H9 (cell line): ENCODE data around the gene THTPA. TPM values are rescaled to one million over a fixed set of nuclear protein-coding genes. Genes with fewer than 3 reads are reported as not detected.

ENCODE experiments used
- DNase-seq: peaks from one replicate; pipeline ENCODE4 v3.0.0-alpha.2; 2017
- H2AFZ ChIP-seq: one replicate; pipeline ENCODE4 v1.6.1; 2013; ENCODE audit warnings: mild to moderate bottlenecking, low read length, control low read depth, moderate library complexity
- H2AK5ac ChIP-seq: 2 replicates; pipeline ENCODE4 v1.6.1; 2013; ENCODE audit warnings: low read length, control low read depth, mixed read lengths; ENCODE audit not compliant: insufficient read length
- H2BK120ac ChIP-seq: one replicate; pipeline ENCODE4 v1.6.1; 2013; ENCODE audit warnings: low read depth, mild to moderate bottlenecking, low read length, control low read depth, inconsistent platforms; ENCODE audit not compliant: poor library complexity, severe bottlenecking
- H2BK12ac ChIP-seq: 2 replicates; pipeline ENCODE4 v1.6.1; 2013; ENCODE audit warnings: low read length, control low read depth, mixed read lengths, low read depth; ENCODE audit not compliant: insufficient read length
- H2BK15ac ChIP-seq: 2 replicates; pipeline ENCODE4 v1.6.1; 2013; ENCODE audit warnings: low read depth, low read length, control low read depth
- H2BK20ac ChIP-seq: one replicate; pipeline ENCODE4 v1.6.1; 2013; ENCODE audit warnings: low read depth, mild to moderate bottlenecking, low read length, control low read depth, inconsistent platforms; ENCODE audit not compliant: poor library complexity, severe bottlenecking
- H2BK5ac ChIP-seq: 2 replicates; pipeline ENCODE4 v1.6.1; 2013; ENCODE audit warnings: low read length, control low read depth, mixed read lengths; ENCODE audit not compliant: insufficient read length
- H3K14ac ChIP-seq: 2 replicates; pipeline ENCODE4 v1.6.1; 2013; ENCODE audit warnings: low read length, control low read depth; ENCODE audit not compliant: insufficient read depth
- H3K18ac ChIP-seq: 2 replicates; pipeline ENCODE4 v1.6.1; 2013; ENCODE audit warnings: low read depth, mild to moderate bottlenecking, mixed read lengths, low read length, control low read depth; ENCODE audit not compliant: insufficient read length
- H3K23ac ChIP-seq: 2 replicates; pipeline ENCODE4 v1.6.1; 2013; ENCODE audit warnings: low read length, control low read depth, mixed read lengths, low read depth; ENCODE audit not compliant: insufficient read length
- H3K23me2 ChIP-seq: 2 replicates; pipeline ENCODE4 v1.6.1; 2013; ENCODE audit warnings: low read depth, mild to moderate bottlenecking, mixed read lengths, low read length, control low read depth; ENCODE audit not compliant: insufficient read length, poor library complexity, severe bottlenecking
- H3K27ac ChIP-seq: 2 replicates; pipeline ENCODE4 v1.5.1; 2013; ENCODE audit warnings: low read length, control low read depth, mixed read lengths, low read depth; ENCODE audit not compliant: insufficient read length
- H3K27me3 ChIP-seq: 2 replicates; pipeline ENCODE4 v1.6.1; 2013; ENCODE audit warnings: low read length, control low read depth, inconsistent platforms; ENCODE audit not compliant: insufficient read depth
- H3K4ac ChIP-seq: 2 replicates; pipeline ENCODE4 v1.6.1; 2013; ENCODE audit warnings: low read depth, mild to moderate bottlenecking, control low read depth, inconsistent platforms, low read length, moderate library complexity
- H3K4me1 ChIP-seq: 2 replicates; pipeline ENCODE4 v1.6.1; 2013; ENCODE audit warnings: low read length, control low read depth, inconsistent platforms; ENCODE audit not compliant: insufficient read depth
- H3K4me2 ChIP-seq: 2 replicates; pipeline ENCODE4 v1.6.1; 2013; ENCODE audit warnings: low read length, control low read depth, mixed read lengths; ENCODE audit not compliant: insufficient read length, insufficient read depth
- H3K56ac ChIP-seq: 2 replicates; pipeline ENCODE4 v1.6.1; 2013; ENCODE audit warnings: low read depth, mild to moderate bottlenecking, mixed read lengths, low read length, control low read depth; ENCODE audit not compliant: insufficient read length
- H3K79me1 ChIP-seq: 2 replicates; pipeline ENCODE4 v1.6.1; 2013; ENCODE audit warnings: low read depth, mild to moderate bottlenecking, moderate library complexity, low read length, control low read depth, inconsistent platforms; ENCODE audit not compliant: insufficient read depth, poor library complexity, severe bottlenecking
- H3K79me2 ChIP-seq: 2 replicates; pipeline ENCODE4 v1.6.1; 2013; ENCODE audit warnings: low read length, control low read depth, inconsistent platforms; ENCODE audit not compliant: insufficient read depth
- H3K9ac ChIP-seq: 2 replicates; pipeline ENCODE4 v1.6.1; 2013; ENCODE audit warnings: low read length, control low read depth, mixed read lengths; ENCODE audit not compliant: insufficient read length; ENCODE audit errors: extremely low read depth
- H3K9me3 ChIP-seq: one replicate; pipeline ENCODE4 v1.6.1; 2013; ENCODE audit warnings: low read depth, low read length, inconsistent platforms; ENCODE audit not compliant: control insufficient read depth
- H3T11ph ChIP-seq: one replicate; pipeline ENCODE4 v1.6.1; 2013; ENCODE audit warnings: mild to moderate bottlenecking, low read length, control low read depth, inconsistent platforms
- H4K20me1 ChIP-seq: one replicate; pipeline ENCODE4 v1.6.1; 2013; ENCODE audit not compliant: control insufficient read depth, insufficient read length, insufficient read depth
- H4K5ac ChIP-seq: 2 replicates; pipeline ENCODE4 v1.6.1; 2013; ENCODE audit warnings: low read depth, mild to moderate bottlenecking, mixed read lengths, low read length, control low read depth; ENCODE audit not compliant: insufficient read length
- H4K8ac ChIP-seq: replicated peaks from 2 replicates; pipeline ENCODE4 v1.6.1; 2013; ENCODE audit warnings: low read length, control low read depth, mixed read lengths, low read depth; ENCODE audit not compliant: insufficient read length
- H4K91ac ChIP-seq: 2 replicates; pipeline ENCODE4 v1.6.1; 2013; ENCODE audit warnings: low read depth, mild to moderate bottlenecking, moderate library complexity, mixed read lengths, low read length, control low read depth; ENCODE audit not compliant: insufficient read length
- H3K27ac Mint-ChIP-seq, 3 experiments: 2 replicates in 2 of 3; 3 replicates in 1 of 3; pipeline ENCODE4 v1.8.0; 2020 to 2021; ENCODE audit warnings: mixed read lengths in 3 of 3, mild to moderate bottlenecking in 1 of 3, moderate library complexity in 1 of 3
- H3K27me3 Mint-ChIP-seq: 2 replicates; pipeline ENCODE4 v1.8.0; 2021; ENCODE audit warnings: low read depth, mild to moderate bottlenecking, moderate library complexity, mixed read lengths
- H3K36me3 Mint-ChIP-seq, 3 experiments: 2 replicates in 2 of 3; 3 replicates in 1 of 3; pipeline ENCODE4 v1.8.0; 2020 to 2021; ENCODE audit warnings: low read depth in 3 of 3, mixed read lengths in 3 of 3; ENCODE audit not compliant: insufficient read depth in 1 of 3
- H3K4me1 Mint-ChIP-seq, 2 experiments: 2 replicates each; pipeline ENCODE4 v1.8.0; 2020; ENCODE audit warnings: mixed read lengths in 2 of 2
- H3K4me3 Mint-ChIP-seq, 2 experiments: 2 replicates in 1 of 2; 3 replicates in 1 of 2; pipeline ENCODE4 v1.8.0; 2020 to 2021; ENCODE audit warnings: mild to moderate bottlenecking in 2 of 2, mixed read lengths in 2 of 2, moderate library complexity in 1 of 2
- H3K9me3 Mint-ChIP-seq, 2 experiments: 2 replicates in 1 of 2; 3 replicates in 1 of 2; pipeline ENCODE4 v1.8.0; 2020; ENCODE audit warnings: mild to moderate bottlenecking in 2 of 2, mixed read lengths in 2 of 2, moderate library complexity in 1 of 2
- WGBS: extraction: QIAGEN DNeasy Blood & Tissue Kit; methylation state at CpG from one replicate; pipeline ENCODE4 v1.1.7; 2013; ENCODE audit warnings: missing lambda C conversion rate, low lambda C conversion rate, mixed read lengths; ENCODE audit not compliant: insufficient read length; ENCODE audit errors: extremely low coverage; 5-methylcytosine and 5-hydroxymethylcytosine counted together
- total RNA-seq: library from RNA; stranded (reverse); gene quantifications from 2 replicates; pipeline ENCODE4 v1.2.1, GENCODE V29; 2021
- TF ChIP-seq, protein P1 (sequence below): fragments of 200-600 bp; sonication (generic); conservative IDR thresholded peaks from 3 replicates; pipeline ENCODE4 v1.8.0; 2021; ENCODE audit warnings: antibody characterized with exemption, mild to moderate bottlenecking

The THTPA gene
- total RNA-seq, 1 experiment from 2014 or later, result 15.6 TPM

DNA sequence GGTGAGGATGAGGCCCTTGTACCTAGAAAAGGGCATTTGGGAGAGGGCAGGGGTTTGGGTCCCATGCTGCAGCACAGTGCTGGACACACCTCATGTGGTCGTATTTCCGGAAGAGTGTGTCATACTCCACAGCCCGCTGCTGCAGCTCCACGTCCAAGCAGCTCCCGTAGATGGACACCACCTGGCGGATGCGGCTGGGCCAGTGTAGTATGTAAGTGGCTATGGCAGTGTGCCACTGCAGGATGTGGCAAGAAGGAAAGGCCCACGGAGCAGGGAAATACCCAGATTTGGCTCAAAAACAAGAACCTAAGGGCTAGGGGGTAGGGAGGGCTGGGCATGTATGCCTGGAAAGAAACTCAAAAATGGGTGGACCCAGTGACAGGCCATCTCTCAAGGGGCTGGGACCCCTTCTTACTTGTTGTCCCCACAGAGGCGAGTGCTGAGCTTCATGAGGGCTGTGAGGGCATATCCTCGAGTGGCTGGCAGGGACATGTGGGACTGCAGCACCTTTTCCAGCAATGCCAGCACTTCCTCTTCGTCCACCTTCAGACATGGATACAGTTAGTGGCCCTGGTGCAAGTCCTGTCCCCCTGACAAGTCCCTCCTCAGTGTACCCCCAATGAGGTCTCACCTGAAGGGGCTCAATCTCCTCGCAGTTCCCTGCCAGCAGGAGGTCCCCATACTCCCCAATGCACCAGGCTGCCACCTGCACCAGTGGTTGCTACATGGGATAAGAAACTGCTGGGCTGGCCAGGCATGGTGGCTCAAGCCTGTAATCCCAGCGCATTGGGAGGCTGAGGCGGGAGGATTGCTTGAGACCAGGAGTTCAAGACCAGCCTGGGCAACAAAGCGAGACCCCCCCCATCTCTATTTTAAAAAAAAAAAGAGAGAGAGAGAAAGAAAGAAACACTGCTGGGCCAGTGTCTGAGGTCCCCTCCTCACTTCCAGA is 6.1 kb downstream of the THTPA start:
- peaks cover 3% of the 10 kb centered on the region for H3K23me2 ChIP-seq
- peaks cover 17 to 81% (median 69%) of the 10 kb centered on the region in 3 experiments for H3K36me3 Mint-ChIP-seq

More for the DNA sequence above, 6.1 kb downstream of the THTPA start:
- Histone ChIP-seq H3K27ac (no peak overlapping the region), H3K9me3 (no peaks in the 10 kb centered on the region), H2BK20ac (no peak overlapping the region), H2AFZ (no peak overlapping the region), H3K4me1 (peaks cover 3% of the 10 kb centered on the region; the same call in 1 of the 2 replicates), H3T11ph (no peak overlapping the region), H3K18ac (no peak overlapping the region), H2BK12ac (no peak overlapping the region), H3K27me3 (no peaks in the 10 kb centered on the region), H3K14ac (no peak overlapping the region), H3K79me2 (no peaks in the 10 kb centered on the region), H4K8ac (no peak overlapping the region), H2BK120ac (no peak overlapping the region), H4K5ac (no peak overlapping the region), H4K20me1 (peaks cover 3% of the 10 kb centered on the region), H2BK5ac (no peak overlapping the region), H3K23ac (no peak overlapping the region), H3K56ac (no peak overlapping the region), H3K9ac (no peak overlapping the region), H2AK5ac (no peak overlapping the region), H3K79me1 (no peaks in the 10 kb centered on the region), H3K4me2 (no peak overlapping the region), H3K4ac (no peak overlapping the region), H4K91ac (no peak overlapping the region), H2BK15ac (no peak overlapping the region)
- WGBS, result no CpG with 5 or more reads among the region's 15 CpGs
- Mint-ChIP-seq H3K4me3 (no peak overlapping the region), H3K27me3 (no peaks in the 10 kb centered on the region), H3K27ac (no peak overlapping the region; a peak in 1 of 7 replicates), H3K4me1 (peaks cover 16 to 27% of the 10 kb centered on the region in 2 experiments), H3K9me3 (no peaks in the 10 kb centered on the region)
- DNase-seq, result no peak
- TF ChIP-seq, protein P1, sequence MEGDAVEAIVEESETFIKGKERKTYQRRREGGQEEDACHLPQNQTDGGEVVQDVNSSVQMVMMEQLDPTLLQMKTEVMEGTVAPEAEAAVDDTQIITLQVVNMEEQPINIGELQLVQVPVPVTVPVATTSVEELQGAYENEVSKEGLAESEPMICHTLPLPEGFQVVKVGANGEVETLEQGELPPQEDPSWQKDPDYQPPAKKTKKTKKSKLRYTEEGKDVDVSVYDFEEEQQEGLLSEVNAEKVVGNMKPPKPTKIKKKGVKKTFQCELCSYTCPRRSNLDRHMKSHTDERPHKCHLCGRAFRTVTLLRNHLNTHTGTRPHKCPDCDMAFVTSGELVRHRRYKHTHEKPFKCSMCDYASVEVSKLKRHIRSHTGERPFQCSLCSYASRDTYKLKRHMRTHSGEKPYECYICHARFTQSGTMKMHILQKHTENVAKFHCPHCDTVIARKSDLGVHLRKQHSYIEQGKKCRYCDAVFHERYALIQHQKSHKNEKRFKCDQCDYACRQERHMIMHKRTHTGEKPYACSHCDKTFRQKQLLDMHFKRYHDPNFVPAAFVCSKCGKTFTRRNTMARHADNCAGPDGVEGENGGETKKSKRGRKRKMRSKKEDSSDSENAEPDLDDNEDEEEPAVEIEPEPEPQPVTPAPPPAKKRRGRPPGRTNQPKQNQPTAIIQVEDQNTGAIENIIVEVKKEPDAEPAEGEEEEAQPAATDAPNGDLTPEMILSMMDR, result no peak
